ENCODE data around the gene ECE1. TPM values are rescaled to one million over a fixed set of nuclear protein-coding genes. Genes with fewer than 3 reads are reported as not detected.
A peak's percentile ranks its signal among the peaks of the same experiment; 100 is the strongest.

ECE1 gene
- total RNA-seq, 2 donors from 2014 or later, result 79.1 to 83.3 TPM

DNA sequence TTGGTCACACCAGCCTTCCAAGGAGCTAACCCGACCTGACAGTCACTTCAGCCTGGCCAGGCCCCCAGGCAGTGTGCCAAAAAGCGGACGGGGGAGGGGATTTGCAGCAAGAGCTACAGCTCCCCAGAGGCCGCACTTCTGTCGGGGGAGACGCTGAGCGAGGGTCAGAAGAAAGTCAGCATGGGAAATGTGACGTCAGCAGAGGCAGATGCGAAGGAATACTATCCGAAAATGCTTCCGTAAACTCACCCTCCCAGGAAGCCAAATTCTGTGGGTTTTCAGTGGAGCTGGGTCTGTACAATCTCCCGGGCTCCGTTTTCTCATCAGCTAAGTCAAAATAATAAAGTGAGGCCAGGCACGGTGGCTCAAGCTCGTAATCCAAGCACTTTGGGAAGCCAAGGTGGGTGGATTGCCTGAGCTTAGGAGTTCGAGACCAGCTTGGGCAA lies 28.5 kb upstream of the ECE1 start:
- Histone ChIP-seq H3K27me3 (no peaks in the 10 kb centered on the region), H3K4me1 (peaks cover 99% of the 10 kb centered on the region), H3K4me3 (no peak overlapping the region), H3K36me3 (replicated peaks in 1 of 2; ENCODE audit: insufficient read depth in 1 of 2, low read depth in 2 of 2) (no peaks in the 10 kb centered on the region), H3K27ac (peak overlapping the region; percentile 82 to 88 (median 82)), H3K9me3 (no peaks in the 10 kb centered on the region)
- 34 to 38% methylated on average over 14 to 16 of the region's 16 CpGs for WGBS, 2 donors
- ATAC-seq (peak; percentile 41), DNase-seq (peak; percentile 86 to 92 (median 88))
- TF ChIP-seq, protein P1, sequence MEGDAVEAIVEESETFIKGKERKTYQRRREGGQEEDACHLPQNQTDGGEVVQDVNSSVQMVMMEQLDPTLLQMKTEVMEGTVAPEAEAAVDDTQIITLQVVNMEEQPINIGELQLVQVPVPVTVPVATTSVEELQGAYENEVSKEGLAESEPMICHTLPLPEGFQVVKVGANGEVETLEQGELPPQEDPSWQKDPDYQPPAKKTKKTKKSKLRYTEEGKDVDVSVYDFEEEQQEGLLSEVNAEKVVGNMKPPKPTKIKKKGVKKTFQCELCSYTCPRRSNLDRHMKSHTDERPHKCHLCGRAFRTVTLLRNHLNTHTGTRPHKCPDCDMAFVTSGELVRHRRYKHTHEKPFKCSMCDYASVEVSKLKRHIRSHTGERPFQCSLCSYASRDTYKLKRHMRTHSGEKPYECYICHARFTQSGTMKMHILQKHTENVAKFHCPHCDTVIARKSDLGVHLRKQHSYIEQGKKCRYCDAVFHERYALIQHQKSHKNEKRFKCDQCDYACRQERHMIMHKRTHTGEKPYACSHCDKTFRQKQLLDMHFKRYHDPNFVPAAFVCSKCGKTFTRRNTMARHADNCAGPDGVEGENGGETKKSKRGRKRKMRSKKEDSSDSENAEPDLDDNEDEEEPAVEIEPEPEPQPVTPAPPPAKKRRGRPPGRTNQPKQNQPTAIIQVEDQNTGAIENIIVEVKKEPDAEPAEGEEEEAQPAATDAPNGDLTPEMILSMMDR (IDR thresholded peaks at IDR 0.05), result no peak
- TF ChIP-seq POLR2A (IDR thresholded peaks at IDR 0.05), result no peak
- intact Hi-C loops (cut with DNase I), result no loop called here

DNA sequence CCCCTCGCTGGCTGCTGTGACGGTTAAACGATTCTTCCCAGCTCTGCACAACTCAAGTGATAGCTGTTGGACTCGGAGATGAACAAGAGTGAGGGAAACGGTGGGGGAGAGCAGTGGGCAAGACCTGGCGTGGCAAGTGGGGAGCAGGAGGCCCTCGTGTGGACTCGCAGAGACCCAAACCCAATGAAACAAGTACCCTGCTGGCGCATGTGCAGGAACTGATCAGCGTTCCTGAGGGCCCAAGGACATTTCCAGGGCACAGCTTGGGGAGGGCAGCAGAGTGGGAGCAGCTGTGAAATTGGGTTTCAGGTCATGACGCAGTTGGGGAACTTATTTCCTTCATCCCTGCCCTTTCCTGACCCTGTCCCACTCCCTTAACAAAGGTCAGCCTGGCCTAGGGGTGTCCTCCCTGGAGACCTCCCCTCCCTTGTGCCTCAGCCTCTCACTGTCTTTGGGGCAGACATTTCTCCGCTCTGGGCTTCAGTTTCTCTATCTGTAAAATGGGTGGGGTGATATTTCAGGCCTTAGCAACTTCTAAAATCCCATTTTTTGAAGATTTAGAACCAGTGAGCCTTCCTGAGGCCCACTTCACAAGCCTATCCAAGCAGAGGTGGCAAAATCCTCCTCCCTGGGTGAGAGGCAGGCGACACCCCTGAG lies 27.9 kb upstream of the ECE1 start:
- Histone ChIP-seq H3K4me3 (no peak overlapping the region), H3K27me3 (no peaks in the 10 kb centered on the region), H3K36me3 (replicated peaks in 1 of 2; ENCODE audit: insufficient read depth in 1 of 2, low read depth in 2 of 2) (no peaks in the 10 kb centered on the region), H3K4me1 (peaks cover 99% of the 10 kb centered on the region), H3K9me3 (no peaks in the 10 kb centered on the region), H3K27ac (peak overlapping the region; percentile 82 to 88 (median 82))
- WGBS, 2 donors, result 46 to 59% methylated on average over 11 to 13 of the region's 13 CpGs
- intact Hi-C loops (cut with DNase I), result no loop called here
- DNase-seq (peak in 1 of 4 donors; percentile 68), ATAC-seq (no peak)
- TF ChIP-seq, protein P1 (IDR thresholded peaks at IDR 0.05), result no peak
- no peak for TF ChIP-seq POLR2A (IDR thresholded peaks at IDR 0.05)

DNA sequence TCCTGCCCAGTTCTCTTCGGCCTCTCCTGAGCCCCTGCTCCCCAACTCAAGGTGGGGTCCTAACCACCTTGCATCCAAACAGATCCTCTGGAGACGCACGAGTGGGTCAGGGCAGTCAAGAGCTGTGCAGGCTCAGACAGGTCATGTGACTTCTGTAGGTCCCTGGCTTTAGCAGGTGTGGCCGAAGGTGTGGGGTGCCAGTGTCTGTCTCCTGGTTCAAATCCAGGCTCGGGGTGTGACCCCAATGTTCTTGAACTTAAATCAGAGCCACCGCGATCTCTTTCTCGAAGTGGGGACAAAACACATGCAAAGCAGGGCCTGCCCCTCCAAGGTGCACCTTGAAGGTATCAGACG lies 27.4 kb upstream of the ECE1 start:
- WGBS, 2 donors, result 36 to 52% methylated on average over 5 to 9 of the region's 9 CpGs
- H3K9me3 ChIP-seq, result no peaks in the 10 kb centered on the region
- H3K27me3 ChIP-seq, result no peaks in the 10 kb centered on the region
- TF ChIP-seq, protein P1 (IDR thresholded peaks at IDR 0.05), result no peak
- no peak for TF ChIP-seq POLR2A (IDR thresholded peaks at IDR 0.05)
- no peak for DNase-seq
- H3K4me1 ChIP-seq, result peaks cover 99% of the 10 kb centered on the region
- intact Hi-C loops (cut with DNase I), result no loop called here
- H3K36me3 ChIP-seq (replicated peaks in 1 of 2; ENCODE audit: insufficient read depth in 1 of 2, low read depth in 2 of 2), result no peaks in the 10 kb centered on the region
- ATAC-seq, result no peak
- peak overlapping the region; percentile 82 to 88 (median 82) for H3K27ac ChIP-seq
- no peak overlapping the region for H3K4me3 ChIP-seq

DNA sequence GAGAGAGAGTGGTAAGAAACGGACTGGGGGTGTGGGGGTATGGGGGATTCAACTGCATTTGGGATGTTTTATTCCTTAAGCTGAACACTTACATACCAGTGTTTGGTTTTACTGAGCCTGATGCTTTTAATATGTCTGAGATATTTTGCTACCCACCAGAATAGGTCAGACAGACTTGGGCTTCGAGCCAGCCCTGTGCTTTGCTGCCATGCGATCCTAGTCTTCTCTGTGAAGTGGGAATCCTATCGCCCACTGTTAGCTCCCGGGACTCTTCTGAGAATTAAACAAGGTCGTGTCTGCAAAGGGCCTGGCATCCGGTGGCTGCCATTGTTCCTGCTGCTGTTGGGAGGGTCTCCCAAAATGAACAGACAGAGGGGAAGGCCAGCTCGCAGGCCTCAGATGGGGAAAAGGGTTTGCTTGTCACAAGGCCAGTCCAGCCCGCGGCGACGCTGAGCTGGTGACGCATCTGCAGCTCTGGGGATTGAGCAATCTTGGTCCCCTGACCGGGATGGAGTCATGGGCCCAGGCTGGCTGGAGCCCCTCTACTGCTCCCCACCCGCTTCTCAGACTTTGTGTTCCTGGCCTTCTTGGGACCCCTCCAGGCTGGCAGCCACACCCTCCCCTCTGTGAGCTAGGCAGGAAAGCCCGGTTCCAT lies 26.9 kb upstream of the ECE1 start:
- intact Hi-C loops (cut with DNase I), result no loop called here
- ATAC-seq (peak; percentile 38), DNase-seq (peak; percentile 72 to 87 (median 81))
- H3K27ac ChIP-seq, result peak overlapping the region; percentile 82 to 88 (median 82)
- H3K4me3 ChIP-seq, result no peak overlapping the region
- H3K9me3 ChIP-seq, result no peaks in the 10 kb centered on the region
- TF ChIP-seq, protein P1 (IDR thresholded peaks at IDR 0.05), result no peak
- no peak for TF ChIP-seq POLR2A (IDR thresholded peaks at IDR 0.05)
- 45 to 53% methylated on average over 8 to 15 of the region's 16 CpGs for WGBS, 2 donors
- H3K27me3 ChIP-seq, result no peaks in the 10 kb centered on the region
- peaks cover 99% of the 10 kb centered on the region for H3K4me1 ChIP-seq
- no peaks in the 10 kb centered on the region for H3K36me3 ChIP-seq (replicated peaks in 1 of 2; ENCODE audit: insufficient read depth in 1 of 2, low read depth in 2 of 2)
